LNCaP clone FGC (cell line): ENCODE measurements around the gene HTRA3.
A peak's percentile ranks its signal among the peaks of the same experiment; 100 is the strongest.

ENCODE experiments used
- DNase-seq: peaks from one replicate; pipeline ENCODE4 v3.0.0-alpha.2; 2011; ENCODE audit warnings: low read depth
- H3K4me3 ChIP-seq: 2 replicates; pipeline ENCODE4 v1.5.1; 2011; ENCODE audit warnings: mild to moderate bottlenecking, low read depth, low read length, control low read depth
- CTCF ChIP-seq: IDR thresholded peaks from 2 replicates; pipeline ENCODE4 v1.5.1; 2012; ENCODE audit warnings: mild to moderate bottlenecking; ENCODE audit not compliant: control insufficient read depth, insufficient read depth; ENCODE audit errors: extremely low read depth

Gene HTRA3

GRCh38 chr4:8266508-8266907 is 3.0 kb upstream of the HTRA3 start:
- no peak for DNase-seq
- TF ChIP-seq CTCF = no peak
- no peak overlapping the region for H3K4me3 ChIP-seq

- peak; percentile 65 for TF ChIP-seq CTCF
- no peak overlapping the region for H3K4me3 ChIP-seq
- DNase-seq = no peak
Observed at GRCh38 chr4:8267077-8267476, 2.5 kb upstream of the HTRA3 start.

- DNase-seq = no peak
Observed at GRCh38 chr4:8268211-8268610, 1.3 kb upstream of the HTRA3 start.

GRCh38 chr4:8268901-8269534 is 536 bp upstream of the HTRA3 start:
- no peak overlapping the region for H3K4me3 ChIP-seq
- no peak for TF ChIP-seq CTCF
- no peak for DNase-seq

More at GRCh38 chr4:8268211-8268610, 1.3 kb upstream of the HTRA3 start:
- H3K4me3 ChIP-seq = no peak overlapping the region
- TF ChIP-seq CTCF = no peak

- no peak for TF ChIP-seq CTCF
- no peak overlapping the region for H3K4me3 ChIP-seq
- no peak for DNase-seq
Observed at GRCh38 chr4:8270418-8270771, 841 bp downstream of the HTRA3 start.

- H3K4me3 ChIP-seq = no peak overlapping the region
- TF ChIP-seq CTCF = no peak
- no peak for DNase-seq
Observed at GRCh38 chr4:8270912-8271815, 1.6 kb downstream of the HTRA3 start.

GRCh38 chr4:8271821-8272220 is 2.3 kb downstream of the HTRA3 start:
- H3K4me3 ChIP-seq = no peak overlapping the region

More at GRCh38 chr4:8271821-8272220, 2.3 kb downstream of the HTRA3 start:
- no peak for DNase-seq
- no peak for TF ChIP-seq CTCF
